Right forelimb (tissue), 1 donor: ENCODE measurements around the gene CNTNAP5.

Experiments
- DNase-seq: peaks from one replicate; pipeline ENCODE4 v3.0.0-alpha.2; 2018

Gene CNTNAP5

DNA sequence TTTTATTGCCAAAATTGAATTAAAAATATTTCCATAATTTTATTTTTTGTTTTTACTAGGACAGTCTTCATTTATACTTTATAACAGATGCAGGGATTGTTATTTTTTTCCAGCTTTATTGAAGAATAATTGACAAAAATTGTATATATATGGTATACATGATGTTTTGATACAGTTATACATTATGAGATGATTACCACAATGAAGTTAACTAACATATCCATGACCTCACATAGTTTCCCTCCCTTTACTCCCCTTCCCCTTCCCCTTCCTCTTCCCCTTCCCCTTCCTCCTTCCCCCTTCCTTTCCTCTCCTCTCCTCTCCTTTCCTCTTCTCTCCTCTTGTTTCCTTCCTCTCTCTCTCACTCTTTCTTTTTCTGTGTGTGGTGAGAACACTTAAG lies 700.1 kb downstream of the CNTNAP5 start:
- no peak for DNase-seq

DNA sequence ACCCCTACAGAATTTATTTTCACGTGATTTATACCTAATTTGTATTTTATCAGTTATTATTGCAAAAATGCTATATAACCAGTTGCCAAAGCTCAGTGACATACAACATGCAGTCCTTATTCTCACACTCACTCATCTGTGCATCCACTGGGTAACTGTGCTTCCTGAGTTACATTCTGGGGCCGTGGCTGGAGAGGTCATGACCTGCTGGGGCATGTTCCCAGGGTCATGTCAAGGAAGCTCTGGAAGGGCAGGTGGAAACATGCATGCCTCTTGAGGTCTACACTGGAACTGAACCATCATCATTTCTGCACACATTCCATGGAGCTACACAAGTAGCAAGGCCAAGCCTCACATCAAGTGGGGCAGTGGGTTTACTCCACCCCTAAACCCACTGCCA lies 715.5 kb downstream of the CNTNAP5 start:
- DNase-seq, result no peak

GRCh38 chr2:124753842-124754241 lies 728.8 kb downstream of the CNTNAP5 start:
- DNase-seq, result no peak

DNA sequence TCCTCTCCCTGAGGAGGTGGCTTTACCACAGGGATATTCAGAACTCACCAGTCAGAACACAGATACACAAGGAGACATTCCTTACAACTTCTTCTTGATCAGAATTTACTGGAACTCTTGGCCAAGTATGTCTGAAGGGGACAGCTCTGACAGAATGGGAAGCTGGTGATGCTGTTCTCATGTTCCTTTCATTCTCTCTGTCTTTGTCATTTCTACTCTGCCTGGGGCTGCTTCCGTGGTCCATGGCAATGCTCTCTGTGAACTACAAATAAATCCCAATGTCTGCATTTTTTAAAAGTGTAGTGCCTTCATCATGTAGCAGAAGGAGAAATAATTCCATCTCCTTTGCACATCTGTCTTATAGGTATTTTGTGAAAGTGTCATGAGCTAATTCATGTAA lies 730.3 kb downstream of the CNTNAP5 start:
- DNase-seq, result no peak

DNA sequence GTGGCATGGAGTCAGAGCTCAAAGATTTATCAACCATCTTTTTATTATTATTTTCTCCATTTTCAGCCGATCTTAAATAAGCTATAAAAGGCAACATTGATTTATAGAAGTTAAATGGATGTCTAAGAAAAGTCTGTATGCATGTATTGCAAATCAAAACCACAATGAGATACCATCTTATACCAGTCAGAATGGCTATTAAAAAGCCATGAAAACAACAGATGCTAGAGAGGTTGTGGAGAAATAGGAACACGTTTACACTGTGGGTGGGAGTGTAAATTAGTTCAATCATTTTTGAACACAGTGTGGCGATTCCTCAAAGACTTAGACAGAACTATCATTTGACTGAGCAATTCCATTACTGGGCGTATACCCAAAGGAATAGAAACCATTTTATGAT lies 731.0 kb downstream of the CNTNAP5 start:
- DNase-seq, result no peak

DNA sequence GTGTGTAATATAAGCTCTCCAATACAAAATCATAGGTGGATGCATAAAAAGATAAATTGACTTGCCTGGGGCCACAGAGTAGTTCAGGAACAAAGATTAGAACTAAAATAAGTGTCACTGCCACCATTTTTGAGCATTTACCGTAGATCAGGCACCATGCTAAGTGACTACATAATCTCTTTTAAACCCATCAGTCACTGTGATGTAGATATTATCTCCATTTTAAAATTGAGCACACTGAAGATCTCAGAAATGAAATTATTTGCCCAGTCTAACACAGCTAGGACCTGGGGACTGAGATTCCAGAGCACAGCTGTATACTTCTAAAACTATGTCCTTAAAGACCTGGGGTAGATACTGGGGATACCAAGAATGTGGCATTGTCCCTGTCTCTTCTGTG lies 737.3 kb downstream of the CNTNAP5 start:
- DNase-seq, result no peak

- DNase-seq, result no peak
Observed at GRCh38 chr2:124763611-124764010, 738.5 kb downstream of the CNTNAP5 start.

- DNase-seq, result no peak
Observed at GRCh38 chr2:124774781-124775180, 749.7 kb downstream of the CNTNAP5 start.

DNA sequence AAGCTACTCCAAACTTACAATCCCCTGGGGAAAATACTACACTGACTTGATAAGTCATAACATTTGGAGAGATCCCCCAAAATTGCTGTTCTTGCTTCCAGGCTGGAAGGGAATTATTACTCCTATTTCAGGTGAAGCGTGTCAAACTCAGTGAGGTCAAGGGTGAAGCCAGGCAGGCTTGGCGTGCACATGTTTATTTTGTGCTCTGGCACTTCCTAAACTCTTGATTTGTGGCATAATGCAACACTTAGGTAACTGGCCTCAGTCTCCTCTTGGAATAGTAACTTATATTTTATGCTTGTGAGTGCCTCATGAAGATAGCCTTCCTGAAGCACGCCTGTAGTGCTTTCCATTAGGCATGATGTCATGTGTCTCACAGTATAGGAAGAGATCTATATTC lies 751.2 kb downstream of the CNTNAP5 start:
- no peak for DNase-seq

- no peak for DNase-seq
Observed at GRCh38 chr2:124778076-124778475, 753.0 kb downstream of the CNTNAP5 start.

DNA sequence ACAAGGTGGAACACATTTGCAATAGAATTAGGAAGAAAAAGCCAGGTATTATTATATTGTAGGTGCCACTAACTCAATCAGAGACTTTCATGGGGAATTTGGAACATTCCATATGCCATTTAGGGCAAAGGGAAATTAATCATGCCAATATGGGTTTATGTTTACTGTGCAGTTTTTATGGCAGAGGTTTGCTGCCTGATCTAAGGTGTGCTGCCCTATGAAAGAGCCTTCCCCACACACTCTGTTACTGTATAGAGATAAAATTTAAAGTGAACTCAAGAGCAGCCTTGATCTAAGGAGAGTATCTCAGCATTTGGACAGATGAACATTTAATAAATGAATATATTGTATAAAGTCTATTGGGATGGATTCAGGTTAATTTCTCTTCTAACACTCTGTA lies 771.6 kb downstream of the CNTNAP5 start:
- no peak for DNase-seq

DNA sequence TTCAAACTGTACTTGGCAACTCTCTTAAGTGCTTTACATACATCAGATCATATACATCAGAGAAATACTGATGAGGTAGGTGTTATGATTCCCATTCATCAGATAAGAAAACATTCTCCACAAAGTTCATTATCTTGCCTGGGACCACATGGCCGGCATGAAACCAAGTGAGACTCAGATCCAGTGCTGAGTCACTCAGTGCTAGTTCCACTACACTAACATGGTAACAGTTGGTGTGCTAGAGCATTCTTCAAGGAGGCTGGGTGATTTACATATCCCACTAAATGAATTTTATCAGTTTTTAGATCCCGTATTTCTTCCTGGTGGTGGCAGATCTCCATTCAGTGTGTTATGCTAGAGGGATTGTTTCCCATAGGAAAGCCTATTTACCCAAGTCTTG lies 772.0 kb downstream of the CNTNAP5 start:
- DNase-seq, result no peak

GRCh38 chr2:124798551-124798950 lies 773.5 kb downstream of the CNTNAP5 start:
- no peak for DNase-seq

GRCh38 chr2:124804014-124804940 lies 779.2 kb downstream of the CNTNAP5 start:
- no peak for DNase-seq

DNA sequence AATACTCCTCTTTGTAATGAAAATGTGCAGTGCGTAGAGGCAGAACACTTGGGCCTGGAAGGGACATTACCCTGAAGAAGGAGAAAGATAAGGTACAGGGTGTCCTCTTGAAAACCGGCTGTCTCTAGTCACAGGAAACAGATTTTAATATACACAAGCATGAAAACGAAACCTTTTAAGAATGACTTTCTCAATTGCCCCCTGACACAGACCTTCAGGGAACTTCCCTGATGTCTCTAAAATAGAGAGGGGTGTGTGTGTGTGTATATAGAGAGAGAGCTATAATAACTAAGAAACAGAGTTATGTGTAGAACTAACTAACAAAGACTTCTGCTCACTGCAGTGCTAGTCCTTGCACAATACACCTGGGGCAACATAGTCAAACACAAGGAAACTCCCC lies 780.0 kb downstream of the CNTNAP5 start:
- DNase-seq, result no peak

GRCh38 chr2:124810132-124810531 lies 785.0 kb downstream of the CNTNAP5 start:
- DNase-seq, result no peak

DNA sequence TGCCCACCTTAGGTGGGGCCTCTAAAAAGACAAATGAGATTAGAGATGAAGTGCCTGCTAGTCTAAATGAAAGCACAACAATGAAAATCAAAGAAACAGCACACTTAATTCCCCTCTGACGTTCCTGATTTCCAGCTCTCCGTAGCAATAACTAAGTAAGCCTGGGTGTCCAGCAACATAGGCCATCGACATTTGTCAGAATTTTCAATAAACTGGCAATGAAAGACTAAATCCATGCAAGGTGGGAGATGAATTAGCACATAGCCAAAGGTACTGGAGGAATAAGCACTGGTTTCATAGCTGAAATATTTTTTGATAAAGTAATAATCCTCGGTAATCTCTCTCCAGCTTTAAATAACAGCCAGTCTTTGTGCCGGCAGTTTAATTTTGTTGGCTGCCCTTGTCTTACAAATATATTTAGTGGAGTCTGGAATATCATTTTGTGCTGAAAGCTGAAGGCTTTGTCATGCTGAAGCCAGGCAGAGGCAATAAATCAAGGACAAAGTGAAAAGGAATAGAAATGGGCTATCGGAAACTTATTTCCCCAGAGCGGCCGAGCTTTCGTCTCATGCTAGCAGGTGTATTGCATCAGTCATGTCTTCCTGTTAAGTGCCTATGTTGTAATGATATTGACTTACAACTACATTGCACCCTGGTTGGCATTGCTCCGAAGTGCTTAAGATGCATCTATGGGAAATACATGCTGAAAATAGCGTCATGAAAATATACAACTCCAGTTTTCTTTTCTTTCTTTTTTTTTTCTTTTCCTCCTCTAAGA lies 790.1 kb downstream of the CNTNAP5 start:
- DNase-seq, result no peak

DNA sequence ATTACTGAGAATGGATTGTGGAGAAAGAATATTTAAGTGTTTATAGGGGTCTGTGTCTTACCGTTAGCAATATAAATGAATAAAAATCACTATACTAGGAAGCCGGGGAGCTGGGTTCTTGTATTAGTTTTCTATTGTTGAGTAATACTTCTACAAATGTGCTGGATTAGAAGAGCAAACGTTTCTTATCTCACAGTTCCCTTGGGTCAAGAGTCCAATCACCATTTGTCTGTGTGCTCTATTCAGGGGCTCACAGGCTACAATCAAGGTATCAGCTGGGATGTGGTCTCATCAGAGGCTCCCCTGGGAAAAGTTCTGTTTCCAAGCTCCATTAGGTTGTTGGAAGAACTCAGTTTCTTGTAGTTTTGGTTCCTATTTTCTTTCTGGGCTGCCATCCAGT lies 790.9 kb downstream of the CNTNAP5 start:
- no peak for DNase-seq

GRCh38 chr2:124822516-124822915 lies 797.4 kb downstream of the CNTNAP5 start:
- DNase-seq, result no peak

- DNase-seq, result no peak
Observed at GRCh38 chr2:124824441-124824840, 799.4 kb downstream of the CNTNAP5 start.

DNA sequence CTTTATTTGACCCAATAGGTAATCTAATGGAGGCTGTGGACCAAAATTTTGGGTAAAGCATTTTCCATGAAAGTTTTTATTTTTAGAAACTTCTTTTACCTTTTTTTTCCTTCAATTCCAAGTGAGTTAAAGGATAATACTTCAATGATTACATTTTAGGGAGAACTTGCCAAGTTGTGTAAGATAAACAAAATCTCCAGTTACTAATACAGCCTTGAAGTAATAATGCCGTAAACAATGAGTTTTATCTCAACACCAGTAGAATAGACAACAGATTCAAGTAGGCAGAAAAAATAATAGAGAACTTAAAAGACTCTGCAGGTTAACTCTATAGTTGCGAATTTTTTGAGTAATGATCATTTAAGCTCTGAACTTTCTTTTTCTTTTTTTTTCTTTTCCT lies 807.4 kb downstream of the CNTNAP5 start:
- DNase-seq, result no peak

DNA sequence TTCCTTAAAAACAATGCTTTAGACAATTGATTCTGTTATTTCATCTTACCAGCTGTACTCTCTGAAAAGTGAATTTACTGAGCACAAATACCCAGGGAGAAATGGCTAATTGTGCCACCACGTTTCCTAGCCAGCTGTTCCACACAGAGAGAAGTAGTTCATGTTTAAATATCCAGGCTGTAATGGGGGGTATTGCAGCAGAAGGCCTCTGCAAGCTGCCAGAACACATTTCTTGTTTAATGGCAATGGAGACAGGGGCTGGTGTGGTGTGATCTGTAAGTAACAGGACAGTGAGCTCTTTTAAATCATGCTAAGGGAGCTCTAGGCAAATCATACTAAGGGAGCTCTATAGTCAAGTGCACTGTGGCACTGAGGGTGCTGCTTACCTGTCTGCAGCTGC lies 809.2 kb downstream of the CNTNAP5 start:
- DNase-seq, result no peak

GRCh38 chr2:124835331-124835730 lies 810.2 kb downstream of the CNTNAP5 start:
- no peak for DNase-seq

GRCh38 chr2:124836416-124836815 lies 811.3 kb downstream of the CNTNAP5 start:
- DNase-seq, result no peak
